Measurements from ENCODE around the gene C3orf52. TPM values are rescaled to one million over a fixed set of nuclear protein-coding genes. Genes with fewer than 3 reads are reported as not detected.
"Not testable (repeated sequence)": the region's sequence is repeated elsewhere in the genome, so short reads cannot be mapped to it uniquely, and the experiment has no call there.

Gene C3orf52, protein sequence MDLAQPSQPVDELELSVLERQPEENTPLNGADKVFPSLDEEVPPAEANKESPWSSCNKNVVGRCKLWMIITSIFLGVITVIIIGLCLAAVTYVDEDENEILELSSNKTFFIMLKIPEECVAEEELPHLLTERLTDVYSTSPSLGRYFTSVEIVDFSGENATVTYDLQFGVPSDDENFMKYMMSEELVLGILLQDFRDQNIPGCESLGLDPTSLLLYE
- total RNA-seq (14.6 and 20.7 TPM in 2 replicates), polyA plus RNA-seq (9.3 and 16.3 TPM in 2 replicates)

DNA sequence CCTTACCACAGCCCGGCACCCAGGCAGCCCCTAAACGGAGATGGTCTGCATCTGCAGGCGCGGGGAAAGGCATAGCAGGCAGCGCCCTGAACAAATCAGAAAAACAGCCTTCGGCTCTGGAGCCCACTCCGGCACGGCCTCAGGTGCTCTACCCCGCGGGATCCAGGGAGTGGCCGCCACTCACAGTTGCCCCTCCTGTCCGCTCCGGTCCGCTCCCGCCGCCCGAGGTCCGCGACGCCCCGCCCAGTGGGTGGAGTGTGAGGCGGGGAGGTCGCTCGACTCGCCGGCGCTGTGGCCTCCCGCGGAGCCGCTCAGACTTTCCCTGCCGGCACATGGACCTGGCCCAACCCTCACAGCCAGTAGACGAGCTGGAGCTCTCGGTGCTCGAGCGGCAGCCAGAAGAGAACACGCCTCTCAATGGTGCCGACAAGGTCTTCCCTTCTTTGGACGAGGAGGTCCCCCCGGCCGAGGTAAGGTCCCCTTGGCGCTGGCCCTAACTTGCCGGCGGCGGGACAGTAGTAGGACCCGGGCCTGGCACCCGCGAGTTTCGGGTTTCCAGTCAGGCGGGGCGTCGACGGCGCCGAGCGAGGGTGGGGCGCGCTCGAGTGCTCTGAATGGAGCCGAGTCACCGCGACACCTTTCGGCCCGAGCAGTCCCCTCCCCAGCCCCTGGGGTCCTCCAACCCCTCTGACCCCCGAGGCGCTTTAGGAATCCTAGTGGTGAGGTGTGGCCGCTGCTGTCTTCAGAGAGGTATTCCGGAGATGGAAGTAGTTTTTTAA, at the start of gene C3orf52:
Gene C3orf52 (plus strand): TSS at position 314 of the 779 bp plus-strand sequence. CDS start 19 bp downstream, at position 333.
- peak within 1 kb of the TSS; percentile 43 for H3K4me3 ChIP-seq
- H3K27ac ChIP-seq, result peak within 1 kb of the TSS; percentile 97
- TF ChIP-seq, protein P1, sequence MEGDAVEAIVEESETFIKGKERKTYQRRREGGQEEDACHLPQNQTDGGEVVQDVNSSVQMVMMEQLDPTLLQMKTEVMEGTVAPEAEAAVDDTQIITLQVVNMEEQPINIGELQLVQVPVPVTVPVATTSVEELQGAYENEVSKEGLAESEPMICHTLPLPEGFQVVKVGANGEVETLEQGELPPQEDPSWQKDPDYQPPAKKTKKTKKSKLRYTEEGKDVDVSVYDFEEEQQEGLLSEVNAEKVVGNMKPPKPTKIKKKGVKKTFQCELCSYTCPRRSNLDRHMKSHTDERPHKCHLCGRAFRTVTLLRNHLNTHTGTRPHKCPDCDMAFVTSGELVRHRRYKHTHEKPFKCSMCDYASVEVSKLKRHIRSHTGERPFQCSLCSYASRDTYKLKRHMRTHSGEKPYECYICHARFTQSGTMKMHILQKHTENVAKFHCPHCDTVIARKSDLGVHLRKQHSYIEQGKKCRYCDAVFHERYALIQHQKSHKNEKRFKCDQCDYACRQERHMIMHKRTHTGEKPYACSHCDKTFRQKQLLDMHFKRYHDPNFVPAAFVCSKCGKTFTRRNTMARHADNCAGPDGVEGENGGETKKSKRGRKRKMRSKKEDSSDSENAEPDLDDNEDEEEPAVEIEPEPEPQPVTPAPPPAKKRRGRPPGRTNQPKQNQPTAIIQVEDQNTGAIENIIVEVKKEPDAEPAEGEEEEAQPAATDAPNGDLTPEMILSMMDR (IDR thresholded peaks at IDR 0.05; ENCODE audit: poor library complexity), result no peak
- TF ChIP-seq EZH2 (IDR thresholded peaks at IDR 0.05; ENCODE audit: borderline replicate concordance), result no peak
- no peak for TF ChIP-seq EZH2phosphoT487 (IDR thresholded peaks at IDR 0.05; ENCODE audit: low read depth, severe bottlenecking, unreplicated experiment)
- H3K36me3 ChIP-seq (replicated peaks; ENCODE audit: insufficient read depth, low read depth), result no peaks in the 10 kb centered on the region
- H4K20me1 ChIP-seq (ENCODE audit: insufficient read depth, poor library complexity, severe bottlenecking), result no peaks in the 10 kb centered on the region
- no peaks in the 10 kb centered on the region for H3K27me3 ChIP-seq
- peaks cover 38% of the 10 kb centered on the region for H3K4me1 ChIP-seq (ENCODE audit: insufficient read depth)
- H3K79me2 ChIP-seq, result peaks cover 28% of the 10 kb centered on the region
- DNase-seq (ENCODE audit: low spot score), result peak; percentile 94
- WGBS (ENCODE audit: low lambda C conversion rate, missing lambda C conversion rate), result 1% methylated on average over 52 of the region's 67 CpGs
- peak within 1 kb of the TSS; percentile 88 for H3K4me2 ChIP-seq
- no peaks in the 10 kb centered on the region for H3K9me2 ChIP-seq (replicated peaks; ENCODE audit: insufficient read depth)
- H3K9me3 ChIP-seq (ENCODE audit: low read depth), result no peaks in the 10 kb centered on the region
- H2AFZ ChIP-seq, result peak within 1 kb of the TSS; percentile 71

DNA sequence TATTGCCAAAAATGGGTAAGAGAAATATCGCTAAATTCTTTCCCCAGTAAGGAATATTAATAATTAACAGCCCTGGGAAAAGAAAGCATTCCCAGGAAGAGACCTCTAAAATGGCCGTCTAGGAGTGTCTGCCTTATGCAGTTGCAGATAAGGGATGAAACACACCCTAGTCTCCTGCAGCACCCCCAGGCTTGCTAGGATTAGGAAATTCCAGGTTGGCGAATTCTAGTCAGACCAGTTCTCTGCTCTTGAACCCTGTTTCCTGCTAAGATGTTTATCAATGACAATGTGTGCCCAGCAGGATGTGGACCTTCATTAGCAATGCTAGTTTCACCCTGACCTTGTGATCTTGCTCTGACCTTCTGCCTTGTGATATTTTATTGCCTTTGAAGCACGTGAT, 49.0 kb upstream of the C3orf52 start:
- H3K4me1 ChIP-seq (ENCODE audit: insufficient read depth), result not testable (repeated sequence)
- WGBS (ENCODE audit: low lambda C conversion rate, missing lambda C conversion rate), result 63% methylated on average over 4 of the region's 4 CpGs

DNA sequence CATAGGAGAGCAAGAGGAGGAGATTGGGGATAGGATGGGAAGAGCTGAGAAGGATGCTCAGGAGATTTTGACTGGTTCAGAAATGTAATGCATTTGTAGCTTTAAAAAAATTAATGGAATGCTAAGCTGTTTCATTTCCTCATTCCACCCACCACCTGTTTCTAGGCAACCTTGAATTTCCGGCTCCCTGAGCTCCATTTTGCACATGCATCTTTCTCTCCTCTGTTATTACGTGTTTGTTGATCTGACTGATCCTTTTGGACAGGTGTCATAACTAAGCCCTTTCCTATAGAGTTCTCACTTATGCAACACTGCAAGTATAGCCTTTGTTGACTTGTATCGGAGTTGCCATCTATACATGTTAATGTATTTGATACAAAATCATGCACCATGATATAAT, 47.3 kb upstream of the C3orf52 start:
- Histone ChIP-seq H3K4me2 (no peak overlapping the region), H3K27ac (no peak overlapping the region), H3K36me3 (replicated peaks; ENCODE audit: insufficient read depth, low read depth) (no peaks in the 10 kb centered on the region), H4K20me1 (ENCODE audit: insufficient read depth, poor library complexity, severe bottlenecking) (no peaks in the 10 kb centered on the region), H3K4me3 (no peak overlapping the region), H3K9me2 (replicated peaks; ENCODE audit: insufficient read depth) (no peaks in the 10 kb centered on the region), H2AFZ (no peak overlapping the region), H3K9me3 (ENCODE audit: low read depth) (no peaks in the 10 kb centered on the region), H3K4me1 (ENCODE audit: insufficient read depth) (no peaks in the 10 kb centered on the region), H3K79me2 (no peaks in the 10 kb centered on the region), H3K27me3 (no peaks in the 10 kb centered on the region)
- no peak for TF ChIP-seq EZH2phosphoT487 (IDR thresholded peaks at IDR 0.05; ENCODE audit: low read depth, severe bottlenecking, unreplicated experiment)
- WGBS (ENCODE audit: low lambda C conversion rate, missing lambda C conversion rate), result 72% methylated on average over 3 of the region's 3 CpGs
- no peak for DNase-seq (ENCODE audit: low spot score)

More for the DNA sequence above, 49.0 kb upstream of the C3orf52 start:
- H2AFZ ChIP-seq; H3K9me3 ChIP-seq (ENCODE audit: low read depth); H4K20me1 ChIP-seq (ENCODE audit: insufficient read depth, poor library complexity, severe bottlenecking); H3K27ac ChIP-seq; H3K27me3 ChIP-seq; H3K9me2 ChIP-seq (replicated peaks; ENCODE audit: insufficient read depth); H3K4me3 ChIP-seq; H3K79me2 ChIP-seq; H3K36me3 ChIP-seq (replicated peaks; ENCODE audit: insufficient read depth, low read depth); H3K4me2 ChIP-seq; DNase-seq (ENCODE audit: low spot score): not testable (repeated sequence)

DNA sequence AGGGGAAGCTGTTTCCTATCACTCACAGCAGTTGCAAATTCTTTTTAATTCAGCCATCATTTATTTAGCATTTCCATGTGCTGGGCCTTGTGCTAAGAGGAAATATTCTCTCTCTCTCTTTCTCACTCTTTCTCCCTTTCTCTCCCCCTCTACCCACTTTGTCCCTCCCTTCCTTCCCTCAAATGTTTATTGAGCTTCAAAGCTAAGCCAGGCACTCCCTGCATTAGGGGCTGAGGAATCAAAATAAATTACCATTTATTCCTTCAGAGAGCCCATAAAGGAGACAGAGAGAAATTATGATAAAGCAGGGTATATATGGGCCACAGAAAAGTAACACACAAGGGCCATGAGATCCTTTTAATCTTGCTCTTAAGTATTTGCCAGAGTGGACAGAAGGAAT, 44.9 kb upstream of the C3orf52 start:
- H3K4me1 ChIP-seq (ENCODE audit: insufficient read depth), result no peaks in the 10 kb centered on the region

More for the DNA sequence above, 44.9 kb upstream of the C3orf52 start:
- H3K4me2 ChIP-seq, result no peak overlapping the region
- no peak for DNase-seq (ENCODE audit: low spot score)
- no peak overlapping the region for H3K27ac ChIP-seq
- H3K79me2 ChIP-seq, result no peaks in the 10 kb centered on the region
- H3K36me3 ChIP-seq (replicated peaks; ENCODE audit: insufficient read depth, low read depth), result no peaks in the 10 kb centered on the region
- H3K4me3 ChIP-seq, result no peak overlapping the region
- no peaks in the 10 kb centered on the region for H3K9me3 ChIP-seq (ENCODE audit: low read depth)
- no peaks in the 10 kb centered on the region for H3K27me3 ChIP-seq
- TF ChIP-seq, protein P1 (IDR thresholded peaks at IDR 0.05; ENCODE audit: poor library complexity), result no peak
- no peak for TF ChIP-seq EZH2 (IDR thresholded peaks at IDR 0.05; ENCODE audit: borderline replicate concordance)
- TF ChIP-seq EZH2phosphoT487 (IDR thresholded peaks at IDR 0.05; ENCODE audit: low read depth, severe bottlenecking, unreplicated experiment), result no peak
- no peak overlapping the region for H2AFZ ChIP-seq
- no peaks in the 10 kb centered on the region for H4K20me1 ChIP-seq (ENCODE audit: insufficient read depth, poor library complexity, severe bottlenecking)
- no peaks in the 10 kb centered on the region for H3K9me2 ChIP-seq (replicated peaks; ENCODE audit: insufficient read depth)
